Body of pancreas (tissue), 4 donors: ENCODE measurements around the gene PKD2. TPM values are rescaled to one million over a fixed set of nuclear protein-coding genes. Genes with fewer than 3 reads are reported as not detected.

ENCODE experiments used
- ATAC-seq: fragments of 150-250 bp; one replicate; pipeline ENCODE4 v1.9.1; 2016
- DNase-seq, 4 donors: peaks; one replicate each; pipeline ENCODE4 v3.0.0-alpha.2; 2019
- H3K27ac ChIP-seq, 4 donors: fragments of 200-600 bp; sonication (generic); 1 replicate in 3 of 4; 2 replicates in 1 of 4; pipeline versions ENCODE4 v1.5.1 to v1.6.1; 2016 to 2019; ENCODE audit warnings: mild to moderate bottlenecking in 1 of 4, mixed read lengths in 1 of 4, moderate library complexity in 1 of 4
- H3K27me3 ChIP-seq, 2 donors: fragments of 200-600 bp; sonication (generic); one replicate each; pipeline ENCODE4 v1.6.0; 2016; ENCODE audit warnings: mild to moderate bottlenecking in 1 of 2
- H3K36me3 ChIP-seq, 2 donors: fragments of 200-600 bp; sonication (generic); replicated peaks in 1 of 2; 2 replicates each; pipeline ENCODE4 v1.5.1; 2016; ENCODE audit warnings: low read depth in 2 of 2; ENCODE audit not compliant: insufficient read depth in 1 of 2
- H3K4me1 ChIP-seq: fragments of 200-600 bp; sonication (generic); one replicate; pipeline ENCODE4 v1.6.0; 2016
- H3K4me3 ChIP-seq, 2 donors: fragments of 200-600 bp; sonication (generic); 1 replicate in 1 of 2; 2 replicates in 1 of 2; pipeline ENCODE4 v1.5.1; 2016 to 2019
- H3K9me3 ChIP-seq, 3 donors: fragments of 200-600 bp; sonication (generic); 1 replicate in 2 of 3; 2 replicates in 1 of 3; pipeline ENCODE4 v1.5.1; 2016
- CTCF ChIP-seq, 7 experiments: fragments of 450-650 bp in 4 of 7; fragments of 200-600 bp in 3 of 7; sonication (generic) in 3 of 7; IDR thresholded peaks; one replicate each; pipeline ENCODE4 v1.5.1; 2016 to 2019; ENCODE audit warnings: antibody characterized with exemption in 7 of 7
- POLR2A ChIP-seq, 3 donors: fragments of 450-650 bp; IDR thresholded peaks; one replicate each; pipeline ENCODE4 v1.6.1; 2016; ENCODE audit warnings: antibody characterized with exemption in 3 of 3, mild to moderate bottlenecking in 2 of 3
- WGBS, 2 donors: methylation state at CpG; one replicate each; pipeline ENCODE4 v1.1.5; 2017; 5-methylcytosine and 5-hydroxymethylcytosine counted together
- intact Hi-C: fragments of 100-400 bp; cut with DNase I; formaldehyde crosslinking; loops from one replicate; pipeline ENCODE4 v1.15.1; 2023
- total RNA-seq, 2 donors: library from RNA; depleted of rRNA; stranded (reverse); fragments of >200 nt; gene quantifications; one replicate each; pipeline ENCODE4 v1.1.0, GENCODE V29; 2016

PKD2 gene
- total RNA-seq, 2 donors from 2014 or later, result 29.8 to 33.6 TPM

DNA sequence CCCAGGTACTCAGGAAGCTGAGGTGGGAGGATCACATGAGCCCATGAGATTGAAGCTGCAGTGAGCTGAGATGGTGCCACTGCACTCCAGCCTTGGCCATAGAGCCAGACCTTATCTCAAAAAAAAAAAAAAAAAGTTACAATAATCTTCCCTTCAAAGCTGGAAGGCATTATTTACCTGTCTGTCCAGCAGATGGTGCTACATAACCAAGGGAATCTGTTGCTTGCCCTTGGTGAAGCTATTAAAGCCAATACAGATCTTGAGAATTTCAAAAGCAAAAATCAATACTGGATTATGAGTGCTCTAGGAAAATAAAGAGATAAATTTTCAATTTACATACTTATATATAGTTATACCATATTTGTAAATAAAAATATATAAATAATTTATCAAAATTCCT lies 25.9 kb downstream of the PKD2 start:
- peak; percentile 59 to 76 (median 64) for DNase-seq
- no peak overlapping the region for H3K27ac ChIP-seq
- no peaks in the 10 kb centered on the region for H3K27me3 ChIP-seq
- peak; percentile 71 for ATAC-seq
- no peaks in the 10 kb centered on the region for H3K4me1 ChIP-seq
- H3K4me3 ChIP-seq, result no peak overlapping the region
- peak; percentile 41 to 86 (median 82) for TF ChIP-seq CTCF (IDR thresholded peaks at IDR 0.05)
- no peak for TF ChIP-seq POLR2A (IDR thresholded peaks at IDR 0.05)
- no peaks in the 10 kb centered on the region for H3K9me3 ChIP-seq
- intact Hi-C loops, result loop anchor here (10.0 kb wide), 1 partner anchor 481 kb away; no protein-coding TSS in a partner anchor
- H3K36me3 ChIP-seq, result peaks cover 0 to 3% of the 10 kb centered on the region in 2 donors

DNA sequence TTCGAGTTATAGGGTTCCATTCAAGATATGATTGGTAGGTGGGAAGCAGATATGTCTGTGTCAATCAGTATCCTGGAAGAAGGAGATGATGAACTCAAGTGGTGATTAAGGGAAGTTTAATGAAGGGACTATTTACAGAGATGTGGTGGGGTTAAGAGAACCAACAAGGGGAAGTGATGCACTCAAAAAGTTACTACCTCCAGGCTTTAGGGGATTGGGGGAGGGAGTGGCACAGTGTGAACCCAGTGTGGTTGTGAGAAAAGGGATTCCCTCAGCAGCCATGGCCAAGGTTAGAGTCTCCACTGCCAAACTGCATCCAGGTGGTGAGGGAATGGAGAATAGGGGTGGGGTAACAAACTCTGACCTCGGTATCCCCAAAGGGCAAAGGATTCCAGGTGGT lies 27.9 kb downstream of the PKD2 start:
- Histone ChIP-seq H3K36me3 (peaks cover 0 to 14% of the 10 kb centered on the region in 2 donors), H3K4me3 (no peak overlapping the region), H3K9me3 (no peaks in the 10 kb centered on the region), H3K4me1 (no peaks in the 10 kb centered on the region), H3K27me3 (no peaks in the 10 kb centered on the region), H3K27ac (no peak overlapping the region)
- intact Hi-C loops, result loop anchor here (5.0 to 10.0 kb wide), 2 partner anchors 177 to 480 kb away; no protein-coding TSS in a partner anchor
- TF ChIP-seq CTCF (IDR thresholded peaks at IDR 0.05) (no peak), POLR2A (IDR thresholded peaks at IDR 0.05) (no peak)
- WGBS, 2 donors, result 70% methylated on average over 2 of the region's 2 CpGs
- ATAC-seq (no peak), DNase-seq (no peak)

- H3K36me3 ChIP-seq, result peaks cover 0 to 15% of the 10 kb centered on the region in 2 donors
- H3K27ac ChIP-seq, result no peak overlapping the region
- no peak for DNase-seq
- no peaks in the 10 kb centered on the region for H3K27me3 ChIP-seq
- H3K4me1 ChIP-seq, result peaks cover 10% of the 10 kb centered on the region
- WGBS, 2 donors, result 88% methylated on average over 1 of the region's 1 CpG
- intact Hi-C loops, result loop anchor here (5.0 to 10.0 kb wide), 2 partner anchors 175 to 477 kb away; no protein-coding TSS in a partner anchor
- no peak for ATAC-seq
- TF ChIP-seq POLR2A (IDR thresholded peaks at IDR 0.05) (no peak), CTCF (IDR thresholded peaks at IDR 0.05) (no peak)
- no peaks in the 10 kb centered on the region for H3K9me3 ChIP-seq
- H3K4me3 ChIP-seq, result no peak overlapping the region
These were observed 30.0 kb downstream of the PKD2 start for GRCh38 chr4:88037447-88037846.

DNA sequence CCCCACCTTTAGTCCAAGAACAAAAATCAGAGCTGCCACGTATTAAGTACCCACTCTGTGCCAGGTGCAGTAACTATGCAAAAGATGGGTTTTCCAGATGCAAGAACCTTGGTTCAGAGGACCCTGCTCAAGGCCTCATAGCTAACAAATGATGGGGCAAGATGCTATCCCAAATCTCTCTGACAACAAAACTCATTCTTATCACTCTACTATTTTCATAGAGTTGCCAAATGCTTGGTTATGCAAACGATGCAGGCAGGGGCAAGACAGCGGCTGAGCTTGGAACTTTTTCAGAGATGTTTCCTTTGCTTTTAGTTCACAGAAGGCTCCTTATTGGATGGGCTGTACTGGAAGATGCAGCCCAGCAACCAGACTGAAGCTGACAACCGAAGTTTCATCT lies 30.5 kb downstream of the PKD2 start:
- TF ChIP-seq CTCF (IDR thresholded peaks at IDR 0.05) (no peak), POLR2A (IDR thresholded peaks at IDR 0.05) (no peak)
- intact Hi-C loops, result loop anchor here (5.0 to 10.0 kb wide), 2 partner anchors 174 to 477 kb away; no protein-coding TSS in a partner anchor
- no peak for DNase-seq
- WGBS, 2 donors, result 78 to 85% methylated on average over 4 of the region's 4 CpGs
- Histone ChIP-seq H3K27me3 (no peaks in the 10 kb centered on the region), H3K9me3 (no peaks in the 10 kb centered on the region), H3K4me1 (peaks cover 10% of the 10 kb centered on the region), H3K4me3 (no peak overlapping the region), H3K27ac (no peak overlapping the region), H3K36me3 (peaks cover 0 to 15% of the 10 kb centered on the region in 2 donors)
- ATAC-seq, result no peak

DNA sequence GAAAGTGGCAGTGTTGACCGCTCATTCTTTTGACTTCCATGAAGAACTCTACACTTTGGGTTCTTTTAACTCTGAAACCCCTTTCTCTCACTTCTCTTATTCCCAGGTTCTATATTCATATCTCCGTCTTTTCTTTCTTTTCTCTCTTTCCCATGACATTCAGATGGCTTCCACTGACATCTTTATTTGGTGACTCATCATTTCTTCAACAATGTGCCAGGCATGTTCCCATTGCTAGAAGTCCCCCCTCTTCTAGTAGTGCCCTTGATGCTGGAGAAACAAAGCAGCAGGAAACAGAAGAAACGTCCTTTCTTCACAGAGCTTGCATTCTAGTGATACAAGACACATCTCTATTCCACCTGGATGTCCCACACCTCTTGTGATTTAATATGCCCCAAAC lies 33.3 kb downstream of the PKD2 start:
- 86% methylated on average over 3 of the region's 3 CpGs for WGBS, 2 donors
- no peak for DNase-seq
- H3K27me3 ChIP-seq, result no peaks in the 10 kb centered on the region
- no peak overlapping the region for H3K27ac ChIP-seq
- no peak for TF ChIP-seq CTCF (IDR thresholded peaks at IDR 0.05)
- no peak for ATAC-seq
- peaks cover 0 to 15% of the 10 kb centered on the region in 2 donors for H3K36me3 ChIP-seq
- peaks cover 10% of the 10 kb centered on the region for H3K4me1 ChIP-seq
- intact Hi-C loops, result no loop called here
- H3K4me3 ChIP-seq, result no peak overlapping the region
- no peaks in the 10 kb centered on the region for H3K9me3 ChIP-seq
